Effector CD8-positive, alpha-beta T cell (primary cell): ENCODE data around the gene SYNM.

Experiments used
- DNase-seq: peaks from one replicate; lab custom pipeline; 2025; lab: John Stamatoyannopoulos, UW

Gene SYNM

DNA sequence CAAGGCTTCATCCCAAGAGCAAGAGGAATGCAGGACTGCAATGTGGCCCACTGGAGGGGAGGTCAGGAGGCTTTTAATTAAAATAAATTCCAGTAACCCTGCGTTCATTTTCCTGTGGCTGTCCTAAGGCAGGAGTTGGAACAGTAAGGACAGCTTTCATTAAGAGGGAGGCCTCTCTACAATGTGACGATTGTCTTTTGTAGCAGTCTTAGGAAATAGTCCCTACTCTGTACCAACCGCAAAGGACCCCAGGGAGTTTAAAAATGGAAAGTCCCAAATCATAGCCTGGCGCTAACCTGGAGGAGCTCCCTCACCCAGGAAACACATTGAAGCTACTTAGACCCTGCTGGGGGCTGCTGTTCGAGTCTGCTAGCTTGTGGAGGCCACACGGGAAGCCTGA lies 62.8 kb downstream of the SYNM start:
- DNase-seq, result no peak

DNA sequence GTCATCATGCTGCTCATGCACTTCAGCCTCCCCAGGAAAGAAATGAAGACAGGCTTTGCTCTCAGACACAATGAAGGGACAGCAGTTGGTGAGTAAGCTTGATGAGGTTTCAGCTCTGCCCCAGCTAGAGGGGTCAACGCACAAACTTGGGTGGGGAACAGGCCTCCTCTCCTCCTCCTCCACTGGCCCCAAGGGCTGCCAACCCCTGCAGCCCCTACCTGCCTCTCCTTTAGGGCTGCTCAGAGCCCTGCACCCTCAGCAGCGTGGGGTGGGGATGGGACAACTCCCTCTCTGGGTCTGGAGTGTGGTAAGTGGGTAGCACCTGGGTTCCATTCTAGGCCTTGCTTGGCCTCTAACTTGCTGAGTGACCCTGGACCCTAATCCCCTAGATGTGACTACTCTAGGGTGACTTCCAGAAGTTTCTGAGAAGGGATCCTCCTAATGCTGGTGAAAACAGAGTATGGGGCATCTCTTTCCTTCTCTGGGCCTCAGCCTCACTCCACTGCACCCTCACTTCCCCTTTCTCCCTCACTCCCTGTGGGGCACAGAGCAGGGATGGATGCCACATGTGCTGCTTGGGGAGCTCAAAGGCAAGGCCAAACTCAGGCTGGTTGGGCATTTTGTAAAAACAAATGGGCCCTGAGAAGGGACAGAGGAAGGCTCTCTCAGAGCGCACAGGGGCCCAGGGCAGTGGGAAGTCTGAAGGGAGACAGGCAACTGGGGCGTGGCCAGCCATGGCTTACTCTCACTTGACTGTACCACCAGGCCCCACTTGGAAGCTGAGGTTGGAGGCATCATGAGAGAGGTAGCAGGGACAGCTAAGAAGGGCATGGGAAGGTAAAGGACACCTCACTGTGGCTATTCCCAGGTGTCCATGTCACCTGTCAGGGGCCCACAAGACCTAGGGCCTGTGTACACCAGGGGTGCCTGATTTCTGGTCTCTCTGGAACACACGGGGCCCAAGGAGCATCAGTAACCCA lies 64.0 kb downstream of the SYNM start:
- no peak for DNase-seq

DNA sequence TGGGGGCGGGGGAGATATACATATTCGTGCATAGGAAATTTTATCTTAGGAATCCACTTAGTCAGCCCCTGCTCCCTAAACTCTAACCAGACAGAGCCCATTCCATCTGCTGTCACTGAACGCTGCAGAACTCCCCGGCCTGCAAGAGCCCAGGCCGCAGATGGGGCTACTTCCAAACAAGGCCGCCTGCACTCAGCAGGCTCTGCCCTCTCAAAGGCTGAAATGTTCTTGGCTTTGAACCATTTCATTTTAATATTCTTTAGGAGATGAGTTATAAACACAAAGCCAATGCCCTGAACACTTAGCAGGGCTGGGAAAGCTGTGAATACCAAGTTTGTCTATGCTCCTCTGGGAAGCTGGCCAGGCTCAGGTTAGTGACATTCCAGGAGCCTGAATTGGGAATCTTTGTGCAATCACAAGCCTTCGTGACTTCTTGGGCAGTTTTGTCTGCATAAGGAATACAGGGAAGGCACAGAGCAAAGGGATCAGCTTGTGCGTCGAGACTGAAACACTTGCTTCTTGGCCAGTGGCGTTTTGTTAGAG lies 65.0 kb downstream of the SYNM start:
- no peak for DNase-seq

DNA sequence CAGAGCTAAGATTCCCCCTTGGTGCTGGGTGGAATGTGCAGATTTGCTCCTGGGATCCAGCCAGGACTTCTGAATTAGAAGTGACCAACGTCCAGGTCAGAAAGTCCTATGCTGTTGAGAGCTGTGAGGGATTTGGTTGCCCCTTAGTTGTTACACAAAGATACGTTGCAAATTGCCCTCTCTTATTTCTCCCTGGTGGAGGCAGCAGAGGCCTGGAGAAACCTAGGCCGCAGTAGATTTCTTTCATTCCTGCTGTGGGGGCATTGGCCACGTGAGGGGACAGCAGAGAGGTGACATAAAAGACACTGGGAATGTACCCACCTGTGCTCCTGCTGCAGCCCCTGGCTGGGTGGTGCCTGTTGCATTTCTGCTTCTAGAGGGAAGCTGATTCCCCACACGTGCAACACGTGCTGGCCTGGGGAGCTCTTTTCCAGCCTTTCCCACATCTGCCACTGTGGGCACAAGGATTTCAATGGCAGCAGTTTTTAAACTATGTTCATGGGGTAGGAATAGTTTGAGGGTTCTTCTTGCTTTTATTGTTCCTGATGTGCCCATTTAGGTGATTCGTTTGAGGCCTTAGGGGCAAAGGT lies 65.7 kb downstream of the SYNM start:
- no peak for DNase-seq

DNA sequence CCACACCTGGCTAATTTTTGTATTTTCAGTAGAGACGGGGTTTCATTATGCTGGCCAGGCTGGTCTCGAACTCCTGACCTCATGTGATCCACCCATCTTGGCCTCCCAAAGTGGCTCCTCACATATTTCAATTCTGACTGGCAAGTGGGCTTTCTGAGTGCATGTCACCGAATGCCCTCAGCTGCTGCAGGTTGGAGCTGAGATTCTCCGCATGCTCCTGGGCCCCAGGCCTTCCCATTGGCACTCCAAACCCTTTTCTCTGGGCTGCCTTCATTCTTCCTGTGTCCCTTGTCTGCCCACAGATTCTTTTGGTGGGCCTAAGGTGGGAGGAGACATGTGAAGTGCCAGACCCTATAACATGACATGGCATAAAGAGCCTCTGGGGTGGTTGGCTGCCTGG lies 67.3 kb downstream of the SYNM start:
- no peak for DNase-seq

DNA sequence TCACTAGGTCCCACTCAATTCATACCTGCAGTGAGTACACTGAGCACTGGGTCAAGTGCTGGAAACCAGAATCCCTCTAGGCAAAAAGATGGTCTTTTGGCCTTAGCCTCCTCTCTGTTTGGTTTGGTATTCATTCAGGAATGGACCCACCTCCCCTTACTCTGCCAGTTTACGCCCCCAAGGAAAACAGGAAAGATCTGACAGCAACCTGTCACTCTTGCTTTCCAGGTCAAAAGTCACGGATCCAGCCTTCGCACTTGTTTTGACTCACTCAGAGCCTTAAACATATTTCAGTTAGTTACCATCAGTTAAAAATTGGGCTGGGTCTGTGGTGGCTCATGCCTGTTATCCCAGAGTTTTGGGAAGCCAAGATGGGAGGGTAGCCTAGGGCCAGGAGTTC lies 68.1 kb downstream of the SYNM start:
- no peak for DNase-seq

DNA sequence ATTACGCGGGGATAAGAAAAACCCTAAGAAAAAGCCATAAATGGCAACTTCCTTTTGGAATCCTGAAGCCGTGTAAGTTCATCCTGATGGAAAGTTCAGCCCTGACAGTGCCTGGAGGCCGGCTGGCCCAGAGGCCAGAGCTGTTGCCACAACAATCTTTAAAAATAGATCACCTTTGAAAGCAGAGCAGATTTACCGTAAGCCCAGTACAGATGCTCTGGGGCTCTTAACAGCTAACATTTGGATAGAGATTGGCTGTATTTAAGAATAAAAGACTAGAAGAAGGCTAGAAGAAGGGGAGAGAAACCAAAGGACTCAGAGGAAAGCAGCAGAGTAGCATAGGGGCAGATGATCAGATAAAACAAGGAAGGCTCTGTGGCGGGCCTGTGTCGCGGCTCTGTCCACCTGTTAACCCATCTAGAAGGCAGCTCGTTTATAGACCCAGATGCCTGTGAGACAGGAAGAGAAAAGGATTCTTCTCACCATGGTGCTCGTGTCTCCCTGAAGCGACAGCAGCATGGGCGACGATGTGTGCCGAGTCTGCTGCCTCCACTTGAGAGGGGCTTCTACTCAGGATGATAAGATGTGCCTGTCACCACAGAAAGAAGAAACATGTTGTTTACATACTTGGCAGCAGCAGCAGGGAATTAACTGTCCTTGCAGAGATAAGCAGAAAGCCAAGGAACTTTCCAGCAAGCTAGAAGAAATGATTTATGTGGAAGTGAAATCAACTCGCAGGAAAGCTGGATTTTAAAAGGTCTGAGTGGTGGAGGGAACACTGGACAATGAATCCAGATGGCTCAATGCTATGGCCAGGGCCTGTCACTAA lies 69.9 kb downstream of the SYNM start:
- DNase-seq, result no peak

DNA sequence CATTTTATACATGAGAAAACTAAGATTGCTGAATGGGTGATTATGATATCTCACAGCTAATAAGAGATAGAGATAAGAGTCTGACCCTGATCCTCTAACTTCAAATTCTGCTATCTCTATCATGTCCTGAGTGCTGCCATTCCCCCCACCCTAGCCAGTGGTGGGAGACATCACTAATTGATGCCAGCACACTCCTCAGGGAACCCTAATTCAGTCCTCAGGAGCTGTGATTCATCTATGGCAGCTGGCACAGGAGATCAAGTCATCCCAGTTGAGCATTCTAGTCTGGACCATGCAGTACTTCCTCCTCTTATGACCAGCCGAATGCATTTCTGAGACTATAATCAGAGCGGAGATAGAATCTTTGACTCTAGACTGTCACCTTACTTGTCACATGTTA lies 71.9 kb downstream of the SYNM start:
- no peak for DNase-seq

DNA sequence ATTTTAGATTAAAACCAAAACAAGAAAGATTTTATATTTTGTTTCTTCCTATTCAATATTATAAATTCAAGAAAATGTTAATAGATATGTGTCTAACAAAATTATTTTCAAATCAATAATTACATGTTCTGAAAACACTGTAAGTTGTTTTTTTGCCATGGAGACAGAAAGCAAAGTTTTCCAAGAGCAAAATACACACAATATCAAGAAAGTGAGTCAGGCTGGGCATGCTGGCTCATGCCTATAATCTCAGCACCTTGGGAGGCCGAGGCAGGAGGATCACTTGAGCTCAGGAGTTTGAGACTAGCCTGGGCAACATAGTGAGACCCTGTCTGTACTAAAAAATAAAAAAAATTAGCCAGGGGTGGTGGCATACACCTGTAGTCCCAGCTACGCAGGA lies 72.8 kb downstream of the SYNM start:
- no peak for DNase-seq

DNA sequence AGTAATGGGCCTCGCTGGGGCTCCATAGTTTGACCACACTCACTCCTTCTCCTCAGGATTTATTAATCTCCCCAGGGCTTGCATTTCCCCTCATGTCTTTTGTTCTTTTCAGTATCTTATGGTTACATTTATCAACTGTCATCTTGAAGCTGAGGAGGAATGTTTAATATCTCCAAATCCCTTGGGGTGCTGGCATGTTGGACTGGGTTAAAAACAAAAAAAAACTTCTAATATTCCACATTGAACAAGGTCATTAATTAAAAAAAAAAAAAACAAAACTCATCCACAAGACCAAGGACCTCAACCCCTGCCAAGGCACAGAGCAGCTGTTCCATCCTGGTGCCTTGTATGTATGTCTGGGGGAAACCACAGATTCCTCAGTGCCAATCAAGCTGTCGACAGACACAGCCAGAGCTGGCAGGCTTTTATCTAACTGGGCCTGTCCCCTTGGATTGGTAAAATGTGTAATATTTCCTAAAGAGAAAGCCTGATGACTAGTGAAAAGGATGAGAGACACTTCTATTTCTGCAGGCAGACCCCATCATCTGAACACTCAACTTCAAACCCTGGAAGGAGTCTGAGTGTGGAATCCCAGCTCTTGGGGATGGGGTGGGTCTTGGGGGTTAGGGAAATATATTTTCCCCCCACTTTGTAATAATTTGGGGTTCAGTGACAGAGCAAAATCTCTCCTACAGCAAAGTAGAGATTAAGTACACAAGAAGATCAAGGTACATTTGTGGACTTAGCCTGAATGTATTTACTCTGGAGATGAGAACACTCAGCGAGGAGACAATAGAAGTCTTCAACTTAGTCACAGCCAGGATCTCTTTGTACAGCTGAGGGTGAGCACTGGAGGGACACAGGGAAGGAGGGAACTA lies 75.4 kb downstream of the SYNM start:
- DNase-seq, result no peak

DNA sequence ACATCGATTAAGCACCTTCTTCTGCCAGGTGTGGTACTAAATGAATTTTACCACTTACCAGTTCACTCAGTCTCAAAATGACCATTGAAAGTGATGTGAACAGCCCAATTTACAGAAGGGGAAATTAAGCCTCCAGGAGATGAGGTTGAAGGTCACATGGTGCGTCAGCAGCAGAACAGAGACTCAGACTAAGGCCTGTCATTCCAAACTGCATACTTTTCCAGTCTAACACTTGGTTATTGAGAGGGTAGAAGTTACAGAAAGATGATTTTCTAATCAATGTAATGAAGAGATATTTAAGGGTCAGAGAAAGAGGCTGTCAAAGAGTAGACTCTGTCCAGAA lies 76.1 kb downstream of the SYNM start:
- DNase-seq, result no peak

DNA sequence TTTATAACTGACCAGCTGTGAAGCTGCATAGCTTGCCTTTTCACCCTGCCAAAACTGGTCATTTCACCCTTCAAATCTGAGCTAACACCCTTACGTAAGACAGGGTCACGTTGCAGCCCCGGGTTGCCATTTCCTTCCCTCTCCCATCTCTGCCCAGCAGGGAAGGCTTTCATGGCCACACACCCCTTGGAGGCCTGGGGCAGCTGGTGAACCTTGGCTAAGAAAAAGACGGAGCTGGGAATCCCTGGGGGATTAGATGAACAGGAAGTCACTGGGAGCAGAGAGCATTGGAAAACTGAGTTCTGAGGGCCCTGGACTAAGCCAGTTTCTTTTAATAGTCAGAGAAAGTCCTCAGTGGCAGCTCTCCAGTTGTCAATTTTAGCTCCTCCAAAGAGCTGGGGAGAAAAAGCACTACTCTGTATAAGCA lies 76.7 kb downstream of the SYNM start:
- no peak for DNase-seq

DNA sequence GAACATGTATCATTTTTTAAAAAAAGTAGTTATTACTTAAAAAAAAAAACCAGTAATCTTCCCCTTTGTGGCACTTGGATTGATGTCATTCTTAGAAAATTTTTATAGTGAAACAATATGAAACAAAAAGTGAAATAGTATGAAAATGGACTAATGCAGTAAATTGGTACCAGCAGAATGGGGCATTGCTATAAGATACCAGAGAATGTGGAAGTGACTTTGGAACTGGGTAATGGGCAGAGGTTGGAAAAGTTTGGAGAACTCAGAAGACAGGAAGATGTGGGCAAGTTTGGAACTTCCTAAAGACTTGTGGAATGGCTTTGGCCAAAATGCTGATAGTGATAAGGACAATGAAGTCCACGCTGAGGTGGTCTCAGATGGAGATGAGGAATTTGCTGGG lies 77.9 kb downstream of the SYNM start:
- no peak for DNase-seq
